CD4-positive, alpha-beta T cell treated with Interferon alpha-2 for 1 hour (primary cell): ENCODE data around the gene TMPRSS5.
"Not testable (repeated sequence)": the region's sequence is repeated elsewhere in the genome, so short reads cannot be mapped to it uniquely, and the experiment has no call there.

Experiments
- DNase-seq, 2 donors: peaks; one replicate each; pipeline ENCODE4 v3.0.0-alpha.2; 2020 to 2022

The TMPRSS5 gene

DNA sequence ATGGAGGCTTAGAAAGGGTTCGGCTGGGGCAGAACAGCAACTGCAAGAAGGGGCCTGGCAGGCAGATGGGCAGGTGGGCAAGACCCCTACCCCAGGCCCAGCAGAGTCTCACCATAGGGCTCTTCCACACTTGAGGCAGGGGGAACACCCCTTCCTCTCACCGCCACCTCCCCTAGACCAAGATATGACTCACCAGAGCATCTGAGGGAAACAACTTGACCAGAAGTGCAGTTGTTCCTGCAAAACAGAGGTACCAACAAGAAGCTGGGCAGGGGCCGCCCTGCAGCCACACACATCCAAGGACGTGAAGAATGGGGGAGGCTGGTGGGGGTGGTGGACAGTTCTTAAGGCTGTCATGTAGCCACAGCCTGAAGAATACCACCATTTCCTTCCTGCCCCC, 10.9 kb downstream of the TMPRSS5 start:
- no peak for DNase-seq

- no peak for DNase-seq
Measured at GRCh38 chr11:113694390-113694789, 11.7 kb downstream of the TMPRSS5 start.

DNA sequence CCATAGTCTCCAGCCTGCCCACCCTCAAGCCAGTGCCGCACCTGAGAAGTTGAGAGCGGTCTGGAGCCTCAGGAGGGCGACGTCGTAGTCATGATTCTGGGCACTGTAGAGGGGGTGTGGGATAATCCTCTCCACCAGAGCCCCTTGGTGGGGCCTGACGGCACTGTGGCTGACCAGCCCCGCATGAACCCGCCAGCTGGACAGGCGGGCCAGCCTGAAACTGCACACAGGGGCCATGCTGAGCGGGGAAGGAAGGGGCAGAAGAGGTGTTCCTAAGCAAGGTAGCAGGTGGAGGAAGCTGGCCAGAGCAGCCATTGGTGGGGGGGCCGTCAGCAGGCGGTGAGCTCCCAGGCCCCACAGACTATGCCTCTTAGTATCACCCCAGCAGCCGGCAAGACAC, 13.1 kb downstream of the TMPRSS5 start:
- DNase-seq, result no peak

DNA sequence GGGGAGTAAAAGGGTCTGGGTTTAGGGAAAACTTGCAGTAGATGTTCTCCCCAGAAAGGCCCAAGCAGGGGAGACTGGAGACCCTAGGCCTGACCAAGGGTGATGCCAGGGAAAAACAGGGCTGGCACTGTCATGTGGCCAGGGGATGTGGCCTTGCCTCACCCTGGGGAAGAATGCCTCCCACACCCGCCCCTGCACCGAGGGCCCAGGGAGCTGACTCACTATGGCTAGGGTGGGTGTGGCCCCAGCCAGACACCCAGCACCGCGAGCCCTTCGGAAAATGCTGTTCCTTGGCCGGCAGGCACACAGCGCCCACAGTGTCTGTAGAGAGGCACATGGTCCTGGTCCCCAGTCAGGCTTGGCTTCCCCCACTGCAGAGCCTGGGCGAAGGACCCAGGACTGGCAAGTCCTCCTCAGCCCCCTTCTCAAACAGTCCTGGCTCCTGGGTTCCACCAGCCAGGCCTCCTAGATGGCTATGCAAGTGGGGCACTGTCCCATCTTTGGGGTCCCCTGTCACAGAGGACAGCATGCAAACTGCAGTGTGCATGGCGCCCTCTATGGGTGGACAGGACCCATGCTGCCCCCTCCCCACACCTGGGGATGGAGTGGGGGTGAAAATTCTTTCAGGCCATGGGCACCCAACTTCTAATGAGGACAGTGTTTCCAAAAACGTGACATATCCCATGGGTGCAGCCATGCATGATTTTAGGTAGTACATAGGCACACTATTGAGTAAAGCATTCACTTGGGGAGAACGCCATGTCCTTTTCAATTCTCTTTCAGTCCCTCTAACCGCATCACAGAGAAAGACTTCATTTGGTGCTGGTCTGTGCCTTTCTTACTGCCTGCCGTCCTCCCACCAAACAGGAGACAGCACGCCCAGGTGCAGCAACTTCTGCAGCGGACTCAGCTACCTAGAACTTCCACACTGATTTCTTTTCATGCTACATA, 15.2 kb downstream of the TMPRSS5 start:
- no peak for DNase-seq

- DNase-seq, result no peak
Measured at GRCh38 chr11:113689768-113690618, 16.1 kb downstream of the TMPRSS5 start.

DNA sequence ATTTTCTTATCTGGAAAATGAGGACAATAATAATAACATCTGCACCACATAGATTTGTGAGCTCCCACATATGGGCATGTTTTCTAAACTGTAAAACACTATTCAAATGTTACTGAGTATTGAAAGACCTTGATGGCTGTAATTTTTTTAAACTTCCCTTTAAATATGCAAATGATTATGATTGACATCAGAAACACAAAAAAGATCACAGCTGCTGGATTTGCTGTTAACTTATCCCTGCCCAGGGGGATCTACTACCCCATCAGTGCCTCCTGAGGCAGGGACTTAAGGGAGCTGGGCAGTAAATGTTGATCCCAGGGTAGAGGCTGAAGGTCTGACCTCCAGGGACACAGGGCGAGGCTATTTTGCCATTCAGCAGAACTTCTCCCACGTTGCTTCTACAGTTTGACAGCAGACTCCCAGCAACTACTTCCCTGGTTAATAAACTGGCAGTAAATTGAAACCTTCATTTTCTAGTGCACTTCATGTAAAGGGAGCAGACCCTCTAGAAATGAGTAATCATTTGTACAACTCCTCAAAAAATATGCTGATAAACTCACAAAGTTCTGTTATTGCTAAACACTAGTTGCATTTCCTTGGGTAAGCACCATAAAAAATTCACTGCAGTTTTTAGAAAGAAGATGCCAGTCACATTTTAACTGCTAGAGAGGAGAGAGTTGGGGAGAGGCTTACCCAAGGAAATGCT, 20.3 kb downstream of the TMPRSS5 start:
- DNase-seq, result no peak

DNA sequence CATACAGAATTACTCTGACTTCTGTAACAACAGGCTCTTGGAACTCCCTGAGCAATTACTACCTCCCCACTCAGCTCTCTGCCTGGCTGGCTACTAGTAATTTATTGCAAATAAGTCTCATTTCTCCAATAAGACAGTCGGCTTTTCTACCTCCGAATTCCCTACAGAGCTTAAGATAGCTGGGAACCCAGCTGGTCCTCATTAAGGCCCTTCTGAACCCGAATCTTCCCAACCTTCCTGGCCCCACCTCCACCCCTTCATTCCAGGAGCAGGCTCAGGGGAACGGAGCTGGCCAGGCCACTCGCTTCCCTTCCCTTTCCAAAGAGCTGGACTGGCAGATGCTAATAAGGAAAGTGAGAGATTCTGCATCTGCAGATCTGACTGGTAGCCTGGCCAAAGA, 21.6 kb downstream of the TMPRSS5 start:
- no peak for DNase-seq

DNA sequence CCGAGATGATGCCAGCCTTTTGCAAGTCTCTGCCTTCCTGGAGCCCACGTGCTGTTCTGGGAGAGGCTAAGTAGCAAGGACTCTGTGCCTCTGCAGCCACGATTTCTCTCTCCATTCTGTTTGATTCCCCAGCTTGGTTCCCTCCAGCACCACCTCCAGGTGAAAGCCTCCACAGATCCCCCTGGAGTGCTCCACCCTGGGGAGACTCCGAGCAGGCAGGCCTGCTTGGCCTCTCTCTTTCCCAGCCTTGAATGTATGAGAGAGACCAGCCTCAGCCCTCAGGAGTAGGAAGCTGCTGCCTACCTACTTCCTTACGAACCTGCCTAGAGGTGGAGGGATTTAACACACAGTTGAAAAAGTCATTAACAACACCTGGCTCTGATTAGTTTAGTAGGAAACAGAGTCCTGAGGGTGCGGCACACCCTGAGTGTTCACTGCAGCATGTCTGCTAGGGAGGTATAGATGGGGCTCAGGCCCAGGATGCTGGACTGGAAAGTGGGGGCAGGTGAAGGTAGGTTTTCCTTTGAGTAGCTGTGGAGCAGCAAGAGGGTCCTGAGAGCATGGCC, 22.5 kb downstream of the TMPRSS5 start:
- no peak for DNase-seq

DNA sequence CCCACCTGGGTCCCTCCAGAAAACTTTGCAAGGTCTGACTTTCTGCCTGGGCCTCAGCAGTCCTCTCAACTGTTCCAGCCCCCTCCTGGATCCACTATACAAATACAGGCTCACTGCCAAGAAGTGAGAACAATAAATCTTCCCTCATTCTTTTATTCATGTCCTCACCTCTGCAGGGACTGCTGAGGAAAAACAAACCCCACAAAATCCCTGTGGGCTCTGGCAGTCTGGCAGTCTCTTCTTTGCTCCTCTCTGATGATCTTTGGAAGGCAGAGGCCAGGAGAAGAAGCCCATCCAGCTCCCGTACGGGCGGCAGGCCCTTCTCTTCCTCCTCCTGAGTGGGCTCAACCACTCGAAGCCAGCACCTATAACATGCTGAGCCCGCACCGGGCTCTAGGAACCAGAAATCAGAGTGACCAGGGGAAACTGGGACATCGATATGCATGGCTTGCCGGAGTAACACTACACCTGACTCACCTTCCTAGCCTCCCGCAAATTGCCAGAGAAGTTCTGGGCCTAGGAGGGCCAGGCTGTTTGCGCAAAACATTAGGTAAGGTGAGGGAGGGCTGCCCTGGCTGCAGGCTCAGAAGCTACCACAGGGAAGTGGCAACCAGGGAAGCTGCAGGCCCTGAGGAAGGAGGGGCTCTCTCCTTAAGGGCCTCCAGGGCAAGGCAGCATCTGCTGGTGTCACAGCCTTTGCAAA, 24.2 kb downstream of the TMPRSS5 start:
- DNase-seq, result no peak

DNA sequence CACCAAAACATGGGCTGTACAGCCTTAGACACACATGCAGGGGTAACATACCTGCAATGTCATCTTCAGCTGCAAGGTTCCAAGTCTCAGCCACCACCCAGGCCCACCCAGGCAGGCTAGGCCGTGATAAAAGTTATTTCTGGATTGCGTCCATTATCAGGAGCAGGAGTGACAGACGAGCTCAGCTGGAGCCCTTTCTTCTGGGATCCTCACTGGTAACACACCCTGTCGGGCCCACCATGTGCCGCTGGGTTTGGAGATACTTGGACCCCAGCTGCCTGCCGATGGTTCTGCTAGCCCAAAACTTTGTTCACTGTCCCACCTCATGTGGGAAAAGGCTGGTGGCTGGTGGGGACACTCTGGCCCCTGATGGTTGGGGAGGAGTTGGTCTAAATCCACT, 24.8 kb downstream of the TMPRSS5 start:
- DNase-seq, result no peak

GRCh38 chr11:113677685-113678084, 28.4 kb downstream of the TMPRSS5 start:
- DNase-seq, result no peak

DNA sequence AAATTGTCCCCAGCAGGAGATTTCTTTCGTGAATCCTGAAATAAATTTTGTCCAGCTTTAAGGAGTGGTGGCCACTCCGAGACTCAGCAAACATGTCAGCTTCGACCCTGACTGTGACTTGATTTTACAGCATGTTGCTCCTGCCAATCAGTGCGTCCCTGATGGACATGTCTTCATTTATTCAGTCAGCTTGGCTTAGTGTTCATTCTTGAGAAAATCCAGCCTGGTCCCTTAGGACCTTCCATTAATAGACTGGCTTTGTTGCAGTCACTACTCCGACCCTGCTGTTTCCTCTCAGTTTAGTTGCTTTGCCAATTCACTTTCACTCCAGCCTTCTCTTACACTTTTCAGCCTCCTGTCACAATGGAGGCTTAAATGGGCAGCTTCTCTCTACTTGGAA, 30.5 kb downstream of the TMPRSS5 start:
- DNase-seq, result no peak

DNA sequence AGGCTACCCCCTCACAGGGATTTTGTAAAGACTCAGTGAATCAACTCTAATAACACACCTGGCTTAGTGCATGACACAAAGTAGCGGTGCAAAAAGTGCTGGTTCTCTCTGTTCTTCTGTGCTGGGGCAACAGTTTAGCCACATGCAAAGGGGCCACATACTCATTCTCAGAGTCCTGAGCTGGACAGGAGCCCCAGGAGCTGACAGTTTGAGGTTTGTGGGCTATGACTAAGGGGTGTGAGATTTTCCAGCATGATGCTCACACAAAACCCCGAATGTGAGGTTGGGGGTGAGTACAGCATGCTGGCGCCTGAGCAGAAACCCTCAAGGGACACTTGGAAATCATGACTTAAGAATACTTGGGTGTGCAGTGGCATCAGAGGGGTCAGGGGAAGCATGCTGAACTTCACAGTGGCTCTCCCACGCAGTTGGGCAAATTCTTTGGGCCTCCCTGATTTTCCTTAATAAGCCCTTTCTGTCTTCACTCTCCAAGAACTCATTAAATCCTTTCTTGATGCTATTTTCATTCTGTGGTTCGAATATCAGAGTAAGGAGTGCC, 31.0 kb downstream of the TMPRSS5 start:
- DNase-seq, result no peak

- DNase-seq, result no peak
Measured at GRCh38 chr11:113674397-113674685, 31.8 kb downstream of the TMPRSS5 start.

- DNase-seq, result no peak
Measured at GRCh38 chr11:113673550-113674396, 32.3 kb downstream of the TMPRSS5 start.

DNA sequence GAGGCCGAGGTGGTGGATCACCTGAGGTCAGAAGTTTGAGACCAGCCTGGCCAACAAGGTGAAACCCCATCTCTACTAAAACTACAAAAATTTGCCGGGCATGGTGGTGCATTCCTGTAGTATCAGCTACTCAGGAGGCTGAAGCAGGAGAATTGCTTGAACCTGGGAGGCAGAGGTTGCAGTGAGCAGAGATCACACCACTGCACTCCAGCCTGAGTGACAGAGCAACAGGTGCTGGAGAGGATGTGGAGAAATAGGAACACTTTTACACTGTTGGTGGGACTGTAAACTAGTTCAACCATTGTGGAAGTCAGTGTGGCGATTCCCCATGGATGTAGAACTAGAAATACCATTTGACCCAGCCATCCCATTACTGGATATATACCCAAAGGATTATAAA, 34.2 kb downstream of the TMPRSS5 start:
- DNase-seq, result not testable (repeated sequence)

DNA sequence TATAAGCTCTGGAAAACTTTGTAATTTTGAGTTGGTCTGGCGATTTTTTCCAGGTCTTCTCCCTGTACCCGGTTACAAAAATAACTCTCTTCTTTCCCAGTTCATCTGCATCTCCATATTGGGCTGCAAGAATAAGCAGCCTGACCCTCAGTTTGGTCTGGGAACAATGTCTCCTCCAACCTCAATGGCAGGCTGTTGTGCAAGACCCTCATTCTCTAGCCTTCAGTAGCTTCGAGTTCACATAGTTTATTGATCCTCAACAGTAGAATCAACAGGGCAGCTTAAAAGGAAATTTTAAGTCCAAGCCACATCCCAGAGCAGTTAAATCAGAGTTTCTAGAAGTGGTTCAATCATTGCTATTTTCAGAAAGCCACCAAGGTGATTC, 35.3 kb downstream of the TMPRSS5 start:
- DNase-seq, result no peak

DNA sequence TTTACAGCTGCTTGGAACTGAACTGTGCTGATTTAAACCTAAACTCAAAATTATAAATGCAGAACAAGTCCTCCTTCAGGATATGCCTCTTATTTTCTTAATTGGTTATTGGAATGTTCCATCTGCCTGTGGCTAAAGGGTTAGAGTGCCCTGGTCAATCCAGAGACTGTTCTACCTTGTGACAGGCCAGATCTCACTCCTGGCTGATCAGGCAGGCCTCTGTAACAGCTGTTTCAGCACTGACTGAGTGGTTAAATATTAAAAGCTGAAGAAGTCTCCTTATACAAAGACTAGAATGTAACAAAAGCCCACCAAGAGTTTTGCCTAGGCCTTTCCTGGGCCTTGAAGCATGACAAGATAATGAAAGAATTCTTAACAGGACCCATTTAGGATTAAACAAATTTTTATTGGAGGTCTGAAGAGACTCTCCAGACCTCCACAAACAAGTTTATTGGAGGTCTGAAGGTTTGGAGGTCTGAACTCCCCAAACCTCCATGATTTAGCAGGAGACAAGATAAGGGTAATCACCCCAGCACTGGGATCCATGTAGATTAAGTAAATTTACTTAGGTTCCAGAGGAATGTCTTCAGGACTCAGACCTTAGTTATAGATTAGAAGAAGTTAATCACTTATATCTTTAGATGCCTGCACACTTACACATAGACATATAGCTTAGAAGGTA, 35.8 kb downstream of the TMPRSS5 start:
- no peak for DNase-seq

- DNase-seq, result no peak
Measured at GRCh38 chr11:113668255-113668654, 37.9 kb downstream of the TMPRSS5 start.

- no peak for DNase-seq
Measured at GRCh38 chr11:113667801-113668200, 38.3 kb downstream of the TMPRSS5 start.

DNA sequence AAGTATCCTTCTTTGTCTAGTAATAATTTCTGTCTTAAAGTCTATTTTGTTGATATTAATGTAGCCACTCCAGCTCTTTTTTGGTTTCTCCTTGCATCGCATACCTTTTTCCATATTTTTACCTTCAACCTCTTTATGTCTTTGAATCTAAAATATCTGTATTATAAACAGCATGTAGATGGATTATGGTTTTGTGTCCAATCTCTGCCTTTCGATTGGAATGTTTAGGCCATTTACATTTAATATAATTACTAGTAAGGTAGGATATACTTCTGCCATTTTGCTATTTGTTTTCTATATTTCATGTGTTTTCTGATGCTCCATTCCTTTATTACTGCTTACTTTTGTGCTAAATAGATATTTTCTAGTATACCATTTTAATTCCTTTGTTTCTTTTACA, 39.5 kb downstream of the TMPRSS5 start:
- no peak for DNase-seq
